HEK293 (cell line): Measurements from ENCODE around the gene BBS12.

Experiments
- CTCF ChIA-PET: fragments of 350-600 bp; formaldehyde crosslinking; extraction: SDS; loops from one replicate; lab custom pipeline; 2021; ENCODE audit warnings: antibody characterized with exemption; lab: Yijun Ruan, JAX
- POLR2A ChIA-PET: fragments of 300-600 bp; formaldehyde crosslinking; extraction: SDS; loops from one replicate; lab custom pipeline; 2020; ENCODE audit warnings: antibody characterized with exemption, inconsistent platforms; lab: Yijun Ruan, JAX
- H3K27ac ChIP-seq: fragments of 200-500 bp; sonication (Bioruptor generic); 2 replicates; pipeline ENCODE4 v1.5.1; 2014; ENCODE audit warnings: low read depth, low read length, control low read depth, inconsistent platforms; ENCODE audit errors: extremely low read depth
- H3K36me3 ChIP-seq, 2 experiments: fragments of 200-500 bp in 1 of 2; sonication (Bioruptor generic) in 1 of 2; 1 replicate in 1 of 2; 2 replicates in 1 of 2; pipeline ENCODE4 v1.5.1; 2014 to 2017; ENCODE audit warnings: inconsistent platforms in 2 of 2, low read length in 2 of 2; ENCODE audit not compliant: control insufficient read depth in 2 of 2, insufficient read depth in 1 of 2
- H3K4me1 ChIP-seq: fragments of 200-500 bp; sonication (Bioruptor generic); 2 replicates; pipeline ENCODE4 v1.5.1; 2014; ENCODE audit warnings: mild to moderate bottlenecking, low read length, inconsistent platforms; ENCODE audit not compliant: control insufficient read depth, insufficient read depth
- H3K4me3 ChIP-seq: 2 replicates; pipeline ENCODE4 v1.5.1; 2011; ENCODE audit warnings: low read depth, mild to moderate bottlenecking, control low read depth, low read length, moderate library complexity
- H3K9me3 ChIP-seq: fragments of 200-500 bp; sonication (Bioruptor generic); 2 replicates; pipeline ENCODE4 v1.5.1; 2014; ENCODE audit warnings: low read depth, low read length, inconsistent platforms; ENCODE audit not compliant: control insufficient read depth, insufficient read depth
- BCL6B ChIP-seq: fragments of 450-650 bp; formaldehyde crosslinking; IDR thresholded peaks from 2 replicates; pipeline ENCODE4 v1.5.1; 2017; ENCODE audit warnings: missing biosample characterization, missing genetic modification characterization
- IKZF3 ChIP-seq: fragments of 450-650 bp; IDR thresholded peaks from 2 replicates; pipeline ENCODE4 v1.5.0; 2018; ENCODE audit warnings: missing biosample characterization, mild to moderate bottlenecking, missing genetic modification characterization, moderate library complexity
- MYNN ChIP-seq: fragments of 450-650 bp; formaldehyde crosslinking; IDR thresholded peaks from 2 replicates; pipeline ENCODE4 v1.5.1; 2016; ENCODE audit warnings: missing biosample characterization, missing genetic modification characterization, borderline replicate concordance
- TSHZ1 ChIP-seq: fragments of 450-650 bp; formaldehyde crosslinking; IDR thresholded peaks from 2 replicates; pipeline ENCODE4 v1.5.1; 2016; ENCODE audit warnings: missing biosample characterization, missing genetic modification characterization, borderline replicate concordance
- WT1 ChIP-seq: fragments of 450-650 bp; formaldehyde crosslinking; IDR thresholded peaks from 2 replicates; pipeline ENCODE4 v1.5.1; 2016; ENCODE audit warnings: missing biosample characterization, missing genetic modification characterization
- ZBTB6 ChIP-seq: fragments of 450-650 bp; formaldehyde crosslinking; IDR thresholded peaks from 2 replicates; pipeline ENCODE4 v1.5.1; 2017; ENCODE audit warnings: missing biosample characterization, missing genetic modification characterization
- ZEB2 ChIP-seq: fragments of 450-650 bp; formaldehyde crosslinking; IDR thresholded peaks from 2 replicates; pipeline ENCODE4 v1.5.1; 2016; ENCODE audit warnings: missing biosample characterization, missing genetic modification characterization
- ZNF155 ChIP-seq: fragments of 450-650 bp; formaldehyde crosslinking; IDR thresholded peaks from 2 replicates; pipeline ENCODE4 v1.5.1; 2016; ENCODE audit warnings: missing biosample characterization, missing genetic modification characterization
- ZNF2 ChIP-seq: fragments of 450-650 bp; formaldehyde crosslinking; IDR thresholded peaks from 2 replicates; pipeline ENCODE4 v1.5.1; 2016; ENCODE audit warnings: missing biosample characterization, missing genetic modification characterization
- ZNF214 ChIP-seq: fragments of 450-650 bp; formaldehyde crosslinking; IDR thresholded peaks from 2 replicates; pipeline ENCODE4 v1.5.1; 2017; ENCODE audit warnings: missing biosample characterization, mild to moderate bottlenecking, missing genetic modification characterization, borderline replicate concordance
- ZNF239 ChIP-seq: fragments of 450-650 bp; formaldehyde crosslinking; IDR thresholded peaks from 2 replicates; pipeline ENCODE4 v1.5.1; 2016; ENCODE audit warnings: missing biosample characterization, missing genetic modification characterization
- ZNF24 ChIP-seq: fragments of 450-650 bp; formaldehyde crosslinking; IDR thresholded peaks from 2 replicates; pipeline ENCODE4 v1.5.1; 2016; ENCODE audit warnings: missing biosample characterization, missing genetic modification characterization
- ZNF292 ChIP-seq: fragments of 450-650 bp; formaldehyde crosslinking; IDR thresholded peaks from 2 replicates; pipeline ENCODE4 v1.5.1; 2016; ENCODE audit warnings: low read depth, missing biosample characterization, missing genetic modification characterization, borderline replicate concordance
- ZNF341 ChIP-seq: fragments of 450-650 bp; formaldehyde crosslinking; IDR thresholded peaks from 2 replicates; pipeline ENCODE4; 2016; ENCODE audit warnings: low read depth, missing biosample characterization, missing genetic modification characterization
- ZNF354C ChIP-seq: fragments of 450-650 bp; formaldehyde crosslinking; IDR thresholded peaks from 2 replicates; pipeline ENCODE4 v1.5.1; 2016; ENCODE audit warnings: missing biosample characterization, missing genetic modification characterization, low read depth, borderline replicate concordance
- ZNF423 ChIP-seq: fragments of 450-650 bp; formaldehyde crosslinking; IDR thresholded peaks from 2 replicates; pipeline ENCODE4 v1.5.1; 2016; ENCODE audit warnings: missing biosample characterization, missing genetic modification characterization
- ZNF48 ChIP-seq: fragments of 450-650 bp; formaldehyde crosslinking; IDR thresholded peaks from 2 replicates; pipeline ENCODE4 v1.5.1; 2016; ENCODE audit warnings: missing biosample characterization, missing genetic modification characterization
- ZNF514 ChIP-seq: fragments of 450-650 bp; formaldehyde crosslinking; IDR thresholded peaks from 2 replicates; pipeline ENCODE4 v1.5.1; 2016; ENCODE audit warnings: missing biosample characterization, missing genetic modification characterization
- ZNF600 ChIP-seq: fragments of 450-650 bp; formaldehyde crosslinking; IDR thresholded peaks from 2 replicates; pipeline ENCODE4 v1.5.1; 2016; ENCODE audit warnings: missing biosample characterization, missing genetic modification characterization
- ZSCAN16 ChIP-seq: fragments of 450-650 bp; formaldehyde crosslinking; IDR thresholded peaks from 2 replicates; pipeline ENCODE4 v1.5.1; 2016; ENCODE audit warnings: missing biosample characterization, missing genetic modification characterization
- ZXDB ChIP-seq: fragments of 450-650 bp; formaldehyde crosslinking; IDR thresholded peaks from 2 replicates; pipeline ENCODE4 v1.5.1; 2016; ENCODE audit warnings: missing biosample characterization, missing genetic modification characterization

Gene BBS12

DNA sequence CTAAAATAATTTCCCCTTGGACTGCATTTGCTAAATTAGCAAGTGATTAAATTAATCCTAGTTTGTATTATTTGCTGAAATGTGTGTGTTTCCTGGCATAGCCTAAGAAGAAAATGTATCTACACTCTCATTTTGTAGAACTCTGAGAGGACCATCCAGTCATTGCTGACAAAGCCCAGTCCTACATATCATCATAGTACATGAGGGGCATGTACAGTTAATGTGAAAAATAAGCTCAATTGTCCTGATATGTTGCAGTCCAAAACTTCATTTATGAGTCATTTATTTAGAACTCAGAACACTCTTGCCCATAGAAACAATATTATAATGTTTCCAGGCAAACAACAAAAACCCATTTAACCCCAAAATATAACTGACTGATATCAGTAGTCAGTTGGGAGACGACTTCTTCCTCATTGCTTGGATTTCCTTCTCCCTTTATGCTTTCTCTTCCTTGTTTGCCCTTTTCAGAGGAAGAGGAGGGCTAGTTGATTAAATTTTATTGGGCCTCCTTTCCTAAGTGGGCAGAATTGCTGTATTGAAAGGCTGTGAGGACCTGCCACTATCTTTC is 26.9 kb upstream of the BBS12 start:
- H3K9me3 ChIP-seq = no peaks in the 10 kb centered on the region
- H3K27ac ChIP-seq = no peak overlapping the region
- TF ChIP-seq BCL6B (tag by site-specific recombination) (no peak), TSHZ1 (tag by site-specific recombination) (no peak), ZNF239 (tag by site-specific recombination) (no peak), IKZF3 (tag by site-specific recombination) (no peak), ZXDB (tag by site-specific recombination) (no peak), WT1 (tag by site-specific recombination) (no peak), MYNN (tag by site-specific recombination) (no peak), ZNF214 (tag by site-specific recombination) (no peak), ZNF354C (tag by site-specific recombination) (no peak), ZNF292 (tag by site-specific recombination) (no peak), ZNF341 (tag by site-specific recombination) (no peak), ZBTB6 (tag by site-specific recombination) (no peak), ZNF155 (tag by site-specific recombination) (no peak), ZNF2 (tag by site-specific recombination) (no peak)
- H3K36me3 ChIP-seq = no peaks in the 10 kb centered on the region
- no peaks in the 10 kb centered on the region for H3K4me1 ChIP-seq
- no peak overlapping the region for H3K4me3 ChIP-seq
- ChIA-PET CTCF (interaction anchor here (1.0 kb wide), 1 partner anchor 12 kb away, joined by 3 read pairs; no protein-coding TSS in a partner anchor), POLR2A (no interaction called here)

DNA sequence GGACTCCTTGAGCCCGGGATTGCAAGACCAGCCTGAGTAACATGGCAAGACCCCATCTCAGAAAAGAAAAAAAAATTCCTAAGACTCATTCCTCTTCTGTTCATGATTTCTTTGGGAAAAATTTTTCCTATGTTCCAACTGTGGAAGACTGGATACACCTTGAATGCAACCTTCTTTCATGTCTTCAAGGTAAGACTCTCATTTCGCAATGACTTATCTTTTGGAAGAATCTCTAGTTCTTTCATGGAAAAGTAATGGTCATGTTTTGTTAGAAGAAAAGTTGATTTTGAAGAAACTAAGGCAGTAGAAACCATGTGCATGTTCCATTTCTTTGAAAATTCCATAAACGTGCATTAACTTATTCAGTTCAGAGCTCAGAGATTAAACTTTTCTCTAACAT is 26.0 kb upstream of the BBS12 start:
- H3K4me1 ChIP-seq = no peaks in the 10 kb centered on the region
- H3K27ac ChIP-seq = no peak overlapping the region
- TF ChIP-seq ZNF24 = no peak
- TF ChIP-seq ZNF514 = no peak
- no peak for TF ChIP-seq ZNF600 (tag by site-specific recombination)
- no peak for TF ChIP-seq ZNF48
- TF ChIP-seq ZSCAN16 (tag by site-specific recombination) = no peak
- no peak for TF ChIP-seq ZEB2 (tag by site-specific recombination)
- TF ChIP-seq ZNF423 (tag by site-specific recombination) = no peak
- POLR2A ChIA-PET = no interaction called here
- H3K36me3 ChIP-seq = no peaks in the 10 kb centered on the region
- no peak overlapping the region for H3K4me3 ChIP-seq
- CTCF ChIA-PET = no interaction called here
- H3K9me3 ChIP-seq = no peaks in the 10 kb centered on the region
